GM23338 (cell line): ENCODE measurements around the gene LMAN2L. TPM values are rescaled to one million over a fixed set of nuclear protein-coding genes. Genes with fewer than 3 reads are reported as not detected.

Experiments used
- ATAC-seq: fragments of 200-7000 bp; cut with Tn5 transposase; 3 replicates; pipeline ENCODE4 v1.9.1; 2020
- DNase-seq: peaks from one replicate; pipeline ENCODE4 v3.0.0-alpha.2; 2015; ENCODE audit warnings: low spot score
- H2AFZ ChIP-seq: fragments of 200-600 bp; sonication (generic); 2 replicates; pipeline ENCODE4 v1.8.0; 2016; ENCODE audit warnings: antibody characterized with exemption, mild to moderate bottlenecking, moderate library complexity
- H3F3A ChIP-seq: fragments of 200-600 bp; sonication (generic); replicated peaks from 2 replicates; pipeline ENCODE4 v1.8.0; 2017; ENCODE audit warnings: antibody characterized with exemption, mixed run types, low read depth
- H3K27ac ChIP-seq: fragments of 200-600 bp; sonication (generic); 2 replicates; pipeline ENCODE4 v1.6.1; 2016; ENCODE audit warnings: low read depth
- H3K27me3 ChIP-seq: fragments of 200-600 bp; sonication (generic); 2 replicates; pipeline ENCODE4 v1.8.0; 2016; ENCODE audit warnings: mild to moderate bottlenecking, mixed run types, moderate library complexity; ENCODE audit not compliant: insufficient read depth
- H3K36me3 ChIP-seq: fragments of 200-600 bp; sonication (generic); 2 replicates; pipeline ENCODE4 v1.8.0; 2016; ENCODE audit warnings: mild to moderate bottlenecking; ENCODE audit not compliant: insufficient read depth
- H3K4me1 ChIP-seq: fragments of 200-600 bp; sonication (generic); 2 replicates; pipeline ENCODE4 v1.8.0; 2016; ENCODE audit warnings: mild to moderate bottlenecking, moderate library complexity; ENCODE audit not compliant: insufficient read depth
- H3K4me2 ChIP-seq: fragments of 200-600 bp; sonication (generic); 2 replicates; pipeline ENCODE4 v1.7.1; 2017; ENCODE audit warnings: mixed run types
- H3K4me3 ChIP-seq: fragments of 200-600 bp; sonication (generic); 2 replicates; pipeline ENCODE4 v1.6.1; 2016; ENCODE audit warnings: mixed run types
- H3K79me2 ChIP-seq: fragments of 200-600 bp; sonication (generic); replicated peaks from 2 replicates; pipeline ENCODE4 v1.8.0; 2017; ENCODE audit warnings: mild to moderate bottlenecking; ENCODE audit not compliant: insufficient read depth
- H3K9me2 ChIP-seq: fragments of 200-600 bp; sonication (generic); 2 replicates; pipeline ENCODE4 v1.8.0; 2017; ENCODE audit not compliant: insufficient read depth
- H4K20me1 ChIP-seq: fragments of 200-600 bp; sonication (generic); replicated peaks from 2 replicates; pipeline ENCODE4 v1.8.0; 2017; ENCODE audit warnings: mild to moderate bottlenecking; ENCODE audit not compliant: insufficient read depth
- H3K27ac Mint-ChIP-seq: 2 replicates; pipeline ENCODE4 v1.8.0; 2020; ENCODE audit warnings: inconsistent platforms, mild to moderate bottlenecking, moderate library complexity, mixed read lengths
- H3K27me3 Mint-ChIP-seq: 3 replicates; pipeline ENCODE4 v1.8.0; 2022; ENCODE audit warnings: low read depth, mild to moderate bottlenecking, moderate library complexity, mixed read lengths, inconsistent platforms; ENCODE audit not compliant: insufficient read depth, poor library complexity
- H3K36me3 Mint-ChIP-seq: 3 replicates; pipeline ENCODE4 v1.8.0; 2021; ENCODE audit warnings: low read depth, mild to moderate bottlenecking, inconsistent platforms, moderate library complexity, mixed read lengths
- H3K4me1 Mint-ChIP-seq: 3 replicates; pipeline ENCODE4 v1.8.0; 2020; ENCODE audit warnings: mild to moderate bottlenecking, inconsistent platforms, mixed read lengths
- H3K4me3 Mint-ChIP-seq: 3 replicates; pipeline ENCODE4 v1.8.0; 2021; ENCODE audit warnings: moderate library complexity, mild to moderate bottlenecking, inconsistent platforms, mixed read lengths
- H3K9me3 Mint-ChIP-seq: 3 replicates; pipeline ENCODE4 v1.8.0; 2020; ENCODE audit warnings: moderate library complexity, mild to moderate bottlenecking, inconsistent platforms, mixed read lengths
- CREB1 ChIP-seq: fragments of 250-450 bp; sonication (Bioruptor Pico); IDR thresholded peaks from 2 replicates; pipeline ENCODE4 v1.5.0; 2020; ENCODE audit warnings: low read depth, mild to moderate bottlenecking, moderate library complexity
- EZH2 ChIP-seq: fragments of 200-600 bp; sonication (generic); IDR thresholded peaks from one replicate; pipeline ENCODE4 v1.8.0; 2017; ENCODE audit warnings: antibody characterized with exemption, mild to moderate bottlenecking, low read depth; ENCODE audit not compliant: unreplicated experiment
- EZH2phosphoT487 ChIP-seq: fragments of 200-600 bp; sonication (generic); IDR thresholded peaks from one replicate; pipeline ENCODE4 v1.8.1; 2018; ENCODE audit warnings: antibody characterized with exemption; ENCODE audit not compliant: unreplicated experiment
- JUNB ChIP-seq: IDR thresholded peaks from one replicate; pipeline ENCODE4 v1.6.1; 2016; ENCODE audit warnings: antibody characterized with exemption; ENCODE audit not compliant: unreplicated experiment
- NANOG ChIP-seq: IDR thresholded peaks from 2 replicates; pipeline ENCODE4 v1.6.1; 2016; ENCODE audit warnings: antibody characterized with exemption, borderline replicate concordance
- POLR2AphosphoS5 ChIP-seq: IDR thresholded peaks from 2 replicates; pipeline ENCODE4 v1.6.1; 2016; ENCODE audit warnings: antibody characterized with exemption, low read depth
- STAT1 ChIP-seq: IDR thresholded peaks from one replicate; pipeline ENCODE4 v1.6.1; 2016; ENCODE audit warnings: antibody characterized with exemption; ENCODE audit not compliant: unreplicated experiment
- ZNF114 ChIP-seq: fragments of 250-450 bp; sonication (Bioruptor Pico); IDR thresholded peaks from 2 replicates; pipeline ENCODE4 v1.5.0; 2020; ENCODE audit warnings: mild to moderate bottlenecking, moderate library complexity
- ZNF331 ChIP-seq: fragments of 250-450 bp; sonication (Bioruptor Pico); IDR thresholded peaks from 2 replicates; pipeline ENCODE4 v1.5.0; 2020; ENCODE audit warnings: low read depth, mild to moderate bottlenecking, moderate library complexity
- polyA plus RNA-seq: library from polyadenylated mRNA; unstranded; fragments of >200 nt; fragmentation: Nextera tagmentation; extraction: Ambion mirVana; gene quantifications from 2 replicates; pipeline ENCODE4 v1.2.1, GENCODE V29; 2016
- total RNA-seq: library from RNA; depleted of rRNA; stranded (reverse); fragments of >200 nt; shearing (Covaris generic); gene quantifications from 2 replicates; pipeline ENCODE4 v1.2.3, GENCODE V29; 2014
- TF ChIP-seq, protein P1 (sequence below): fragments of 250-450 bp; sonication (Bioruptor Pico); IDR thresholded peaks from 2 replicates; pipeline ENCODE4 v1.5.0; 2020; ENCODE audit warnings: mild to moderate bottlenecking, moderate library complexity
- TF ChIP-seq, protein P2 (sequence below): IDR thresholded peaks from one replicate; pipeline ENCODE4 v1.6.1; 2018; ENCODE audit warnings: antibody characterized with exemption; ENCODE audit not compliant: unreplicated experiment
- TF ChIP-seq, protein P3 (sequence below): IDR thresholded peaks from 2 replicates; pipeline ENCODE4 v1.6.1; 2016; ENCODE audit warnings: antibody characterized with exemption
- TF ChIP-seq, protein P4 (sequence below), 2 experiments: fragments of 200-600 bp in 1 of 2; sonication (generic) in 1 of 2; conservative IDR thresholded peaks; 2 replicates each; pipeline versions ENCODE4 v1.5.1 to v1.6.1; 2016 to 2017; ENCODE audit warnings: antibody characterized with exemption in 2 of 2, low read depth in 2 of 2, mild to moderate bottlenecking in 2 of 2, moderate library complexity in 1 of 2

The LMAN2L gene
- total and polyA plus RNA-seq, 2 experiments from 2014 or later = 11.8 to 15.8 TPM

DNA sequence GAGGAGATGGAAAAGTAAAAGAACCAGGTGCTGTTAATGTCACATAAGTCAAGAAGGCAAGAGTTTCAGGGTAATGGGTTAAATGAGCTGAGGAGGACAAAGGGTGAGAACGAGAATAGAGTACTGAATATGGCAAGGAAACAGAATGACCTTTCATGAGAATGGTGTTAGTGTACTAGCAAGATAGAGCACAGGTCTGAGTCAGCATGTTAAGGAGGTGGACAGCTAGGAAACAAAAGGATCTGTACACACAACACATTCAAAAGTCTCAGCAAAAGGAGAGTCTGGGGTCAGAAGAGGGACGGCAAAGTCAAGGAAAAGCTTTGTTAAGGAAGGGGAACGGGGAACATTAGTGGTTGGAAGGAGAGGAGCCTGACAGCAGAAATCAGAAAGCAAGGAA is 28.9 kb downstream of the LMAN2L start:
- Histone ChIP-seq H3K36me3 (peaks cover 43% of the 10 kb centered on the region), H3K4me1 (no peaks in the 10 kb centered on the region), H3K4me3 (no peak overlapping the region), H3K9me2 (no peaks in the 10 kb centered on the region), H4K20me1 (peaks cover 9% of the 10 kb centered on the region), H3F3A (no peaks in the 10 kb centered on the region), H3K4me2 (no peak overlapping the region), H3K79me2 (no peaks in the 10 kb centered on the region), H3K27ac (no peak overlapping the region), H3K27me3 (no peaks in the 10 kb centered on the region), H2AFZ (no peak overlapping the region)
- TF ChIP-seq POLR2AphosphoS5 (no peak), ZNF331 (CRISPR knock-in tag) (no peak), EZH2phosphoT487 (no peak), STAT1 (no peak), CREB1 (no peak), JUNB (no peak), ZNF114 (CRISPR knock-in tag) (no peak), EZH2 (no peak), NANOG (no peak)
- TF ChIP-seq, protein P1, sequence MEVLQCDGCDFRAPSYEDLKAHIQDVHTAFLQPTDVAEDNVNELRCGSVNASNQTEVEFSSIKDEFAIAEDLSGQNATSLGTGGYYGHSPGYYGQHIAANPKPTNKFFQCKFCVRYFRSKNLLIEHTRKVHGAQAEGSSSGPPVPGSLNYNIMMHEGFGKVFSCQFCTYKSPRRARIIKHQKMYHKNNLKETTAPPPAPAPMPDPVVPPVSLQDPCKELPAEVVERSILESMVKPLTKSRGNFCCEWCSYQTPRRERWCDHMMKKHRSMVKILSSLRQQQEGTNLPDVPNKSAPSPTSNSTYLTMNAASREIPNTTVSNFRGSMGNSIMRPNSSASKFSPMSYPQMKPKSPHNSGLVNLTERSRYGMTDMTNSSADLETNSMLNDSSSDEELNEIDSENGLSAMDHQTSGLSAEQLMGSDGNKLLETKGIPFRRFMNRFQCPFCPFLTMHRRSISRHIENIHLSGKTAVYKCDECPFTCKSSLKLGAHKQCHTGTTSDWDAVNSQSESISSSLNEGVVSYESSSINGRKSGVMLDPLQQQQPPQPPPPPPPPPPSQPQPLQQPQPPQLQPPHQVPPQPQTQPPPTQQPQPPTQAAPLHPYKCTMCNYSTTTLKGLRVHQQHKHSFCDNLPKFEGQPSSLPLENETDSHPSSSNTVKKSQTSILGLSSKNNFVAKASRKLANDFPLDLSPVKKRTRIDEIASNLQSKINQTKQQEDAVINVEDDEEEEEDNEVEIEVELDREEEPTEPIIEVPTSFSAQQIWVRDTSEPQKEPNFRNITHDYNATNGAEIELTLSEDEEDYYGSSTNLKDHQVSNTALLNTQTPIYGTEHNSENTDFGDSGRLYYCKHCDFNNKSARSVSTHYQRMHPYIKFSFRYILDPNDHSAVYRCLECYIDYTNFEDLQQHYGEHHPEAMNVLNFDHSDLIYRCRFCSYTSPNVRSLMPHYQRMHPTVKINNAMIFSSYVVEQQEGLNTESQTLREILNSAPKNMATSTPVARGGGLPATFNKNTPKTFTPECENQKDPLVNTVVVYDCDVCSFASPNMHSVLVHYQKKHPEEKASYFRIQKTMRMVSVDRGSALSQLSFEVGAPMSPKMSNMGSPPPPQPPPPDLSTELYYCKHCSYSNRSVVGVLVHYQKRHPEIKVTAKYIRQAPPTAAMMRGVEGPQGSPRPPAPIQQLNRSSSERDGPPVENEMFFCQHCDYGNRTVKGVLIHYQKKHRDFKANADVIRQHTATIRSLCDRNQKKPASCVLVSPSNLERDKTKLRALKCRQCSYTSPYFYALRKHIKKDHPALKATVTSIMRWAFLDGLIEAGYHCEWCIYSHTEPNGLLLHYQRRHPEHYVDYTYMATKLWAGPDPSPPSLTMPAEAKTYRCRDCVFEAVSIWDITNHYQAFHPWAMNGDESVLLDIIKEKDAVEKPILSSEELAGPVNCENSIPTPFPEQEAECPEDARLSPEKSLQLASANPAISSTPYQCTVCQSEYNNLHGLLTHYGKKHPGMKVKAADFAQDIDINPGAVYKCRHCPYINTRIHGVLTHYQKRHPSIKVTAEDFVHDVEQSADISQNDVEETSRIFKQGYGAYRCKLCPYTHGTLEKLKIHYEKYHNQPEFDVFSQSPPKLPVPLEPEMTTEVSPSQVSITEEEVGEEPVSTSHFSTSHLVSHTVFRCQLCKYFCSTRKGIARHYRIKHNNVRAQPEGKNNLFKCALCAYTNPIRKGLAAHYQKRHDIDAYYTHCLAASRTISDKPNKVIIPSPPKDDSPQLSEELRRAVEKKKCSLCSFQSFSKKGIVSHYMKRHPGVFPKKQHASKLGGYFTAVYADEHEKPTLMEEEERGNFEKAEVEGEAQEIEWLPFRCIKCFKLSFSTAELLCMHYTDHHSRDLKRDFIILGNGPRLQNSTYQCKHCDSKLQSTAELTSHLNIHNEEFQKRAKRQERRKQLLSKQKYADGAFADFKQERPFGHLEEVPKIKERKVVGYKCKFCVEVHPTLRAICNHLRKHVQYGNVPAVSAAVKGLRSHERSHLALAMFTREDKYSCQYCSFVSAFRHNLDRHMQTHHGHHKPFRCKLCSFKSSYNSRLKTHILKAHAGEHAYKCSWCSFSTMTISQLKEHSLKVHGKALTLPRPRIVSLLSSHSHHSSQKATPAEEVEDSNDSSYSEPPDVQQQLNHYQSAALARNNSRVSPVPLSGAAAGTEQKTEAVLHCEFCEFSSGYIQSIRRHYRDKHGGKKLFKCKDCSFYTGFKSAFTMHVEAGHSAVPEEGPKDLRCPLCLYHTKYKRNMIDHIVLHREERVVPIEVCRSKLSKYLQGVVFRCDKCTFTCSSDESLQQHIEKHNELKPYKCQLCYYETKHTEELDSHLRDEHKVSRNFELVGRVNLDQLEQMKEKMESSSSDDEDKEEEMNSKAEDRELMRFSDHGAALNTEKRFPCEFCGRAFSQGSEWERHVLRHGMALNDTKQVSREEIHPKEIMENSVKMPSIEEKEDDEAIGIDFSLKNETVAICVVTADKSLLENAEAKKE (CRISPR knock-in tag) = no peak
- TF ChIP-seq, protein P2, sequence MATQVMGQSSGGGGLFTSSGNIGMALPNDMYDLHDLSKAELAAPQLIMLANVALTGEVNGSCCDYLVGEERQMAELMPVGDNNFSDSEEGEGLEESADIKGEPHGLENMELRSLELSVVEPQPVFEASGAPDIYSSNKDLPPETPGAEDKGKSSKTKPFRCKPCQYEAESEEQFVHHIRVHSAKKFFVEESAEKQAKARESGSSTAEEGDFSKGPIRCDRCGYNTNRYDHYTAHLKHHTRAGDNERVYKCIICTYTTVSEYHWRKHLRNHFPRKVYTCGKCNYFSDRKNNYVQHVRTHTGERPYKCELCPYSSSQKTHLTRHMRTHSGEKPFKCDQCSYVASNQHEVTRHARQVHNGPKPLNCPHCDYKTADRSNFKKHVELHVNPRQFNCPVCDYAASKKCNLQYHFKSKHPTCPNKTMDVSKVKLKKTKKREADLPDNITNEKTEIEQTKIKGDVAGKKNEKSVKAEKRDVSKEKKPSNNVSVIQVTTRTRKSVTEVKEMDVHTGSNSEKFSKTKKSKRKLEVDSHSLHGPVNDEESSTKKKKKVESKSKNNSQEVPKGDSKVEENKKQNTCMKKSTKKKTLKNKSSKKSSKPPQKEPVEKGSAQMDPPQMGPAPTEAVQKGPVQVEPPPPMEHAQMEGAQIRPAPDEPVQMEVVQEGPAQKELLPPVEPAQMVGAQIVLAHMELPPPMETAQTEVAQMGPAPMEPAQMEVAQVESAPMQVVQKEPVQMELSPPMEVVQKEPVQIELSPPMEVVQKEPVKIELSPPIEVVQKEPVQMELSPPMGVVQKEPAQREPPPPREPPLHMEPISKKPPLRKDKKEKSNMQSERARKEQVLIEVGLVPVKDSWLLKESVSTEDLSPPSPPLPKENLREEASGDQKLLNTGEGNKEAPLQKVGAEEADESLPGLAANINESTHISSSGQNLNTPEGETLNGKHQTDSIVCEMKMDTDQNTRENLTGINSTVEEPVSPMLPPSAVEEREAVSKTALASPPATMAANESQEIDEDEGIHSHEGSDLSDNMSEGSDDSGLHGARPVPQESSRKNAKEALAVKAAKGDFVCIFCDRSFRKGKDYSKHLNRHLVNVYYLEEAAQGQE = no peak
- TF ChIP-seq, protein P3, sequence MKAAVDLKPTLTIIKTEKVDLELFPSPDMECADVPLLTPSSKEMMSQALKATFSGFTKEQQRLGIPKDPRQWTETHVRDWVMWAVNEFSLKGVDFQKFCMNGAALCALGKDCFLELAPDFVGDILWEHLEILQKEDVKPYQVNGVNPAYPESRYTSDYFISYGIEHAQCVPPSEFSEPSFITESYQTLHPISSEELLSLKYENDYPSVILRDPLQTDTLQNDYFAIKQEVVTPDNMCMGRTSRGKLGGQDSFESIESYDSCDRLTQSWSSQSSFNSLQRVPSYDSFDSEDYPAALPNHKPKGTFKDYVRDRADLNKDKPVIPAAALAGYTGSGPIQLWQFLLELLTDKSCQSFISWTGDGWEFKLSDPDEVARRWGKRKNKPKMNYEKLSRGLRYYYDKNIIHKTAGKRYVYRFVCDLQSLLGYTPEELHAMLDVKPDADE = no peak
- TF ChIP-seq, protein P4, sequence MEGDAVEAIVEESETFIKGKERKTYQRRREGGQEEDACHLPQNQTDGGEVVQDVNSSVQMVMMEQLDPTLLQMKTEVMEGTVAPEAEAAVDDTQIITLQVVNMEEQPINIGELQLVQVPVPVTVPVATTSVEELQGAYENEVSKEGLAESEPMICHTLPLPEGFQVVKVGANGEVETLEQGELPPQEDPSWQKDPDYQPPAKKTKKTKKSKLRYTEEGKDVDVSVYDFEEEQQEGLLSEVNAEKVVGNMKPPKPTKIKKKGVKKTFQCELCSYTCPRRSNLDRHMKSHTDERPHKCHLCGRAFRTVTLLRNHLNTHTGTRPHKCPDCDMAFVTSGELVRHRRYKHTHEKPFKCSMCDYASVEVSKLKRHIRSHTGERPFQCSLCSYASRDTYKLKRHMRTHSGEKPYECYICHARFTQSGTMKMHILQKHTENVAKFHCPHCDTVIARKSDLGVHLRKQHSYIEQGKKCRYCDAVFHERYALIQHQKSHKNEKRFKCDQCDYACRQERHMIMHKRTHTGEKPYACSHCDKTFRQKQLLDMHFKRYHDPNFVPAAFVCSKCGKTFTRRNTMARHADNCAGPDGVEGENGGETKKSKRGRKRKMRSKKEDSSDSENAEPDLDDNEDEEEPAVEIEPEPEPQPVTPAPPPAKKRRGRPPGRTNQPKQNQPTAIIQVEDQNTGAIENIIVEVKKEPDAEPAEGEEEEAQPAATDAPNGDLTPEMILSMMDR (conservative IDR thresholded peaks at IDR 0.05; ENCODE audit: low read depth in 2 of 2) = no peak
- ATAC-seq = no peak
- Mint-ChIP-seq H3K4me1 (peaks cover 3% of the 10 kb centered on the region; the same call in 1 of the 3 replicates), H3K4me3 (no peak overlapping the region), H3K27ac (no peak overlapping the region), H3K36me3 (peaks cover 54% of the 10 kb centered on the region), H3K27me3 (peaks cover 2% of the 10 kb centered on the region), H3K9me3 (peaks cover 5% of the 10 kb centered on the region; the same call in 2 of the 3 replicates)
- DNase-seq = no peak
